ENCODE measurements around the gene NUDT3.
A peak's percentile ranks its signal among the peaks of the same experiment; 100 is the strongest.

Gene NUDT3

DNA sequence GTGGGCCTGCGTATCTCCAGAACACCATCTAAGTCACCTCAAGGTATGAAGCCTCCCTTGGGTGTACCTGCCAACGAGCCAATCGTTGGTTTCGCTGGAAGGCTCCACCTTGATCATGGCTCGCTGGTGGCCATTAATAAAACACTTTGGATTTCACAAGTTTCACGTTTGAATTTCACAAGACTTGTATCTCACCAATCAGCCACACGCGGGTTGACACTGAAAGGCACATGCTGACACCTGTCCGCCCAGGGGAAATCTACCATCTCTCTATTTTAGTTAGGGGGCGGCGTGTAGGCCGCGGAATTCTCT is 156.4 kb downstream of the NUDT3 start:
- peak; percentile 55 for DNase-seq

- no peak for DNase-seq
Measured at GRCh38 chr6:34235307-34236130, 156.9 kb downstream of the NUDT3 start.

DNA sequence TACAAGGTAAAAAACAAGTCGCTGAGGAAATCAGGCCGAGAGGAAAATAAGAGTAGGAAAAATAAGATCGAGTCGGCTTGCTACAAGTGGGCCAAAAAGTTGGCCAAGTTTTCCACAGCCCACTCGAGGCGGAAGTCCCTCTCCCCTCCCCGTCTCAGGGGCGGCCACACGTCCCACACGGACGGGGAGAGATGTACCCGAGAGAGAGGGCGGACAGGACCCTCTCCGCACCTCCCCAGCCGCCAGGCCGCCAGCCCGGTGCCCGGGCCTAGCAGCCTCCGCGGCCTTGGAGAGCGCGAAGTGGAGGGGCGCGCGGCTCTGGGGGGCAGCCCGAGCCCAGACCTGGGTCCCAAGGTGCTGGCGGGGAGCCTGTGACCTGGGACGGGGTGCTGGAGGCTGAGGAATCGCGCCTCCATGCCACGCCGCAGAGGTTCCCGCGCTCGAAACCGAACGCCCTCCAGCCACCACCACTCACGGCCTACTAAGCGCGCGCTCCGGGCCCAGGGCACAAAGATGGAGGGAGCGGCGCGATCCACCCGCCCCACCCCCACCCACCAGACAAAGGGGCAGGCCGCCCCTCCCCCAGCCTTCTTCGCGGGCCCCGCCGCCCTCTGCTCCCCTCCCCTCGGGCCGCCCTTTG is 157.7 kb downstream of the NUDT3 start:
- no peak for DNase-seq

GRCh38 chr6:34233867-34234266 is 158.6 kb downstream of the NUDT3 start:
- DNase-seq: no peak

GRCh38 chr6:34232901-34233300 is 159.6 kb downstream of the NUDT3 start:
- DNase-seq: no peak

- DNase-seq: no peak
Measured at GRCh38 chr6:34231566-34232336, 160.7 kb downstream of the NUDT3 start.

DNA sequence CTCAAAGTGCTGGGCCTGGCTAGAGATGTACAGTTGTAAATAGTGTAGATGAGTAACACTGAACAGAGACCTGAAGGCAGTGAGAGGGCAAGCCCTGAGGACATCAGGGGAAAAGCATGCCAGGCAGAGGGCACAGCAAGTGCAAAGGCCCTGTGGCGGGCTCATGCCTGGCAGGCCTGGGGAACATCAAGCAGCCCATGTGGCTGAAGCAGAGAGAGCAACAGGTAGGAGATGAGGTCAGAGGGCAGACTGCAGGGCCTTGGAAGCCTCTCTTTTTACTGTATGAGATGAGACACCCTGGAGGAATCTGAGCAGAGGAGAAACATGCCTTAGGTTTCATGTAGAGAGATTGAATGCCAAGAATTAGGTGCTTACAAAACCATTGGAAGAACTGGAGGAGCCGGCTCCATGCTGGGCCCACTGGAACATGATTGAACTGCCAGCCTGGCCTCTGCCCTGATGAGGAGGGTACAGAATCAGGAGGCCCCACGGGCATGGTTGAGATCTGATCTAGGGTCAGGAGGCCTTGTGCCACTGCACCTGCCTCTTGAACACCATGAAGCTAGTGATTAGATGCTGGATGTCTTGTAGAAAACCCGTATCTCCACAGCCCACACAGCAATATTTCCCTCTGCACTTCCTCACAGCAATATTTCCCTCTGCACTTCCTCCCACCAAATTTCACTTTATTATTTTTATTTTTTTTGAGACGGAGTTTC is 161.7 kb downstream of the NUDT3 start:
- DNase-seq: no peak

DNA sequence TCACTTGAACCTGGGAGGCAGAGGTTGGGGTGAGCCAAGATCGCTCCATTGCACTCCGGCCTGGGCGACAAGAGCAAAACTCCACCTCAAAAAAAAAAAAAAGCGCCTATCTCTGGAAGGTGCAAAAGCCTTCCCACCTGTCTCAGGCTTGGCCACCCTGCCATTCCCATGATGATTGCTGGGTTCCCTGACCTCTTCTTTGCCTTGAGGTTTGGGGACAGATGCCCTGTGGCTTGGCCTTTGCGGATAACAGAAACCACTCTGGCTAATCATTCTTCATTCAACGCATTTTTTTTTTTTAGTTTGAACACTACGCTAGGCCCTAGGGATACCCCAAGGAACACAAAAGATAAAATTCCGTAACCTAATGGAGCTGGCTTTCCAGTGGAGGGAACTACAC is 162.6 kb downstream of the NUDT3 start:
- no peak for DNase-seq

Measured in activated CD4-positive, CD25-positive, alpha-beta regulatory T cell treated with anti-CD3 and anti-CD28 coated beads, Interleukin-2, amount 50 U/mL, for 72 hours (primary cell).